ENCODE measurements around the gene HCRTR1. TPM values are rescaled to one million over a fixed set of nuclear protein-coding genes. Genes with fewer than 3 reads are reported as not detected.

The HCRTR1 gene
- total and polyA plus RNA-seq, 2 of the 8 experiments (the other 6 are each of a cell fraction or from before 2014, with no cell fraction given), result 0.35 to 0.39 TPM

- Histone ChIP-seq H2BK20ac (ENCODE audit: low read length) (no peak overlapping the region), H2BK120ac (replicated peaks; ENCODE audit: low read depth, low read length) (no peak overlapping the region), H2AFZ (ENCODE audit: low read length) (no peak overlapping the region), H3K4me1 (replicated peaks in 1 of 4; ENCODE audit: control insufficient read depth in 3 of 4, insufficient read depth in 4 of 4, low read length in 3 of 4) (peaks cover 0 to 4% (median 2%) of the 10 kb centered on the region in 4 experiments; a peak in 6 of 7 replicates), H3K27me3 (replicated peaks in 1 of 4; ENCODE audit: control insufficient read depth in 3 of 4, extremely low read depth in 1 of 4, insufficient read depth in 3 of 4, low read length in 3 of 4) (no peaks in the 10 kb centered on the region), H3K4me3 (ENCODE audit: extremely low read depth in 1 of 4, insufficient read depth in 2 of 4, low read depth in 3 of 4, low read length in 4 of 4) (no peak overlapping the region), H2BK15ac (ENCODE audit: low read length) (no peak overlapping the region), H3K56ac (replicated peaks; ENCODE audit: insufficient read length, low read depth, low read length) (no peak overlapping the region), H3K4ac (replicated peaks; ENCODE audit: insufficient read length, low read depth, low read length) (no peak overlapping the region), H3K9me3 (ENCODE audit: insufficient read depth in 2 of 2, low read depth in 1 of 2, low read length in 1 of 2) (no peaks in the 10 kb centered on the region), H3K79me2 (ENCODE audit: control insufficient read depth in 1 of 2, insufficient read depth in 2 of 2, low read length in 2 of 2) (peaks cover 0 to 4% of the 10 kb centered on the region in 2 experiments; a peak in 2 of 4 replicates), H3K14ac (ENCODE audit: insufficient read length) (no peak overlapping the region), H3K27ac (ENCODE audit: low read depth, low read length) (no peak overlapping the region), H2BK5ac (ENCODE audit: low read depth, low read length) (no peak overlapping the region), H4K5ac (ENCODE audit: insufficient read length, low read depth, low read length) (no peak overlapping the region), H3K23me2 (ENCODE audit: low read depth, low read length) (peaks cover 8% of the 10 kb centered on the region), H4K20me1 (replicated peaks in 1 of 2; ENCODE audit: control insufficient read depth in 1 of 2, insufficient read depth in 2 of 2, low read length in 2 of 2) (peaks cover 0 to 2% of the 10 kb centered on the region in 2 experiments), H2AK5ac (ENCODE audit: low read depth, low read length) (no peak overlapping the region), H3K36me3 (ENCODE audit: control insufficient read depth in 2 of 4, insufficient read depth in 4 of 4, low read length in 3 of 4) (no peaks in the 10 kb centered on the region; a peak in 1 of 8 replicates), H3K9ac (replicated peaks in 1 of 4; ENCODE audit: extremely low read depth in 1 of 4, low read depth in 3 of 4, low read length in 3 of 4) (no peak overlapping the region), H3K4me2 (ENCODE audit: insufficient read depth in 1 of 2, low read depth in 2 of 2, low read length in 2 of 2) (no peak overlapping the region), H3K79me1 (ENCODE audit: low read depth, low read length) (no peaks in the 10 kb centered on the region; the same call in 1 of the 2 replicates), H2BK12ac (ENCODE audit: low read depth, low read length) (no peak overlapping the region), H3K18ac (ENCODE audit: extremely low read depth, low read length) (no peak overlapping the region), H4K8ac (ENCODE audit: extremely low read depth, insufficient read depth, low read length) (no peak overlapping the region), H4K91ac (replicated peaks; ENCODE audit: insufficient read length, low read length) (no peak overlapping the region), H3K23ac (ENCODE audit: insufficient read length) (no peak overlapping the region)
- 76% methylated on average over 9 of the region's 9 CpGs; no CpG with 5 or more reads in 1 of the 2 experiments for WGBS, 2 experiments (ENCODE audit: extremely low coverage in 1 of 2, insufficient coverage in 1 of 2, insufficient read length in 1 of 2, insufficient replicate concordance in 2 of 2, low coverage in 1 of 2, low lambda C conversion rate in 2 of 2, missing lambda C conversion rate in 1 of 2)
- DNase-seq (ENCODE audit: low read depth in 1 of 2, low spot score in 2 of 2) (no peak), FAIRE-seq (no peak)
- TF ChIP-seq POU5F1 (IDR thresholded peaks at IDR 0.05; ENCODE audit: low read depth, low read length), result no peak
- no peak for TF ChIP-seq RAD21 (IDR thresholded peaks at IDR 0.05 in 1 of 2, conservative IDR thresholded peaks at IDR 0.05 in 1 of 2; ENCODE audit: low read depth in 2 of 2, low read length in 2 of 2)
- ChIA-PET POLR2A (ENCODE audit: partially characterized antibody) (no interaction called here), CTCF (ENCODE audit: partially characterized antibody) (interaction anchor here (0.7 to 1.6 kb wide), 4 partner anchors 14 to 227 kb away, joined by 3 to 4 read pairs (median 3); no protein-coding TSS in a partner anchor)
Observed at GRCh38 chr1:31648641-31649357, 31.3 kb downstream of the HCRTR1 start.
